GM19023 (cell line): ENCODE data around the gene TNFRSF13B.
"Not testable (repeated sequence)": the region's sequence is repeated elsewhere in the genome, so short reads cannot be mapped to it uniquely, and the experiment has no call there.

ENCODE experiments used
- ATAC-seq: cut with Tn5 transposase; IDR thresholded peaks from one replicate; pipeline ENCODE4 v1.9.1; 2021; ENCODE audit warnings: mild to moderate bottlenecking, moderate library complexity; ENCODE audit not compliant: unreplicated experiment

The TNFRSF13B gene

DNA sequence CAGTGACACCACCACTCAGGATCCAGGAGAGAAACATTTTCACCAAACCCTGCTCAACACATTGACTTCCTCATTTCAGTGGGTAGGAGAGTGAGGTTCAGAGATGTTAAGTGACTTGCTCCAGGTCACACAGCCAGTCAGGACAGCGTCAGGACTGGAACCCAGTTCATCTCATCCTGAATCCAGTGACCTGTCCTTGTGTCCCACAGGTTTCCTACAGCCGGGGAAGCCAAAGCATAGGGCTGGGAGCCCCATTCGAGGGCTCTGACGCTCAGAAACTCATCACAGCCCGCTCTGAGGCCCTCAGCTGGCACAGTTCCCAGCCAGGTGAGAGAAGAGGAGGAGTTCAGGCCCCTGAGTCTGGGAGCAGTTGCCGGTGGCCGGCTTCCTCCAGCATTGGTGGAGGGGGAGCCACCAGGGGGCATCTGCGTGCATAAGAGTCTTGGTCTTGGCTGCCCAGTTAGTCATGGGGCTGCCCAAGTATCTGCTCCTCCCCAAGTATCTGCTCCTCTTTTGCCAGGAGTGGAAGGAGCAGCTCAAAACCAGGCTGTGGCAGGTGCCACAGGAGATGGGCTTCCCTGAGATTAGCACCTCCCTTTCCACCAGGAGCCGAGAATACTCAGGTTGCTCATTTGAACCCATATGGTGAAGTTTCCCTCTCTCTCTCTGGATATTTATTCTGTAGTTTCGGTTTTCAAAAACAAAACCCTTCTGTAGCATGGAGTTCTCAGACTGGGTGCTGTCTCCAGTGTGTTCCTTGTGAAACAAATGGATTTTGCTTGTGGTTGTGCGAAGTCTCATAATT, 56.0 kb downstream of the TNFRSF13B start:
- no peak for ATAC-seq

DNA sequence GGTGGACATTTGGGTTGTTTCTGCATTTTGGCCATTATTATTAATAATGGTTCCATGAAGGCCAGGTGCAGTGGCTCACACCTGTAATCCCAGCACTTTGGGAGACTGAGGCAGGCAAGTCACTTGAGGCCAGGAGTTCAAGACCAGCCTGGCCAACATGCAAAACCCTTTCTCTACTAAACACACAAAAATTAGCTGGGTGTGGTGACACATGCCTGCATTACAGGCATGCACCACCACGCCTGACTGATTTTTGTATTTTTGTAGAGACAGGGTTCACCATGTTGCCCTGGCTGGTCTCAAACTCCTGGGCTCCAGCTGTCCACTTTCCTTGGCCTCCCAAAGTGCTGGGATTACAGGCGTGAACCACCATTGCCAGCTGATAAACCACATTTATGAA, 58.5 kb downstream of the TNFRSF13B start:
- ATAC-seq = no peak

DNA sequence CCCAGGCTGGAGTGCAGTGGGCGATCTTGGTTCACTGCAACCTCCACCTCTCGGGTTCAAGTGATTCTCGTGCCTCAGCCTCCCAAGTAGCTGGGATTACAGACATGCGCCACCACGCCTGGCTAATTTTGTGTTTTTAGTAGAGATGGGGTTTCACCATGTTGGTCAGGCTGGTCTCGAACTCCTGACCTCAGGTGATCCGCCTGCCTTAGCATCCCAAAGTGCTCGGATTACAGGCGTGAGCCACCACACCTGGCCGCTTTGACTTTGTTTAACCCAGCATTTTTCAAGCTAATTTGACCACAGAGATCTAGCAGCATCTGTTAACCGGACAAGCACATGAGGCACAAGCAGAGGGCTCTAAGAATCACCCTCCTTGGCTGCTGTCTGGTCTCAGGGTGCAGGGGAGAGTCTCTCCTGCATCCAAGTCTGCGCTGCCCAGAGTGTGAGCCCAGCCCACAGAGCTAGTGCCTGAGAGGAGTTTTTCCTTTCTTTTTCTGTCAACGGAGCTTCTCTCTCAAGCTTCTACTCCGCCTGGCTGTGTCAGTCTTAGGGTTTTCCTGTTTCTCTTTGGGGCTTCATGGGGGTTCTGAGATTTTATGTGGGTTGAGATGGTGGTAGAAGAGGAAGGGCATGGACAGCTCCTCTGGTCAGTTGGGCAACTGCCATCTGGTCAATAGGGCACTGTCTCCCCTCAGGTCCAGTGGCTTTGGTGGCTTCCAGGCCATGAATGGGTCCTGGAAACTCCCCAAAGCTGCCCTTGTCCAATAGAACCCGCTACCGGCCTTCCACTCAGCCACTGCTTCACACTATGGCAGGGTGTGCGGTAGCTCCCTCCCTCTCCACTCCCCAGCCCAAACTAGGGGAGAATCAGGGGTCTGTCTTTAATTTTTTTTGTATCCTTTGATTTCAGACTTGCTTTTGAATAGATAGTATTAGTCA, 59.6 kb downstream of the TNFRSF13B start:
- no peak for ATAC-seq

DNA sequence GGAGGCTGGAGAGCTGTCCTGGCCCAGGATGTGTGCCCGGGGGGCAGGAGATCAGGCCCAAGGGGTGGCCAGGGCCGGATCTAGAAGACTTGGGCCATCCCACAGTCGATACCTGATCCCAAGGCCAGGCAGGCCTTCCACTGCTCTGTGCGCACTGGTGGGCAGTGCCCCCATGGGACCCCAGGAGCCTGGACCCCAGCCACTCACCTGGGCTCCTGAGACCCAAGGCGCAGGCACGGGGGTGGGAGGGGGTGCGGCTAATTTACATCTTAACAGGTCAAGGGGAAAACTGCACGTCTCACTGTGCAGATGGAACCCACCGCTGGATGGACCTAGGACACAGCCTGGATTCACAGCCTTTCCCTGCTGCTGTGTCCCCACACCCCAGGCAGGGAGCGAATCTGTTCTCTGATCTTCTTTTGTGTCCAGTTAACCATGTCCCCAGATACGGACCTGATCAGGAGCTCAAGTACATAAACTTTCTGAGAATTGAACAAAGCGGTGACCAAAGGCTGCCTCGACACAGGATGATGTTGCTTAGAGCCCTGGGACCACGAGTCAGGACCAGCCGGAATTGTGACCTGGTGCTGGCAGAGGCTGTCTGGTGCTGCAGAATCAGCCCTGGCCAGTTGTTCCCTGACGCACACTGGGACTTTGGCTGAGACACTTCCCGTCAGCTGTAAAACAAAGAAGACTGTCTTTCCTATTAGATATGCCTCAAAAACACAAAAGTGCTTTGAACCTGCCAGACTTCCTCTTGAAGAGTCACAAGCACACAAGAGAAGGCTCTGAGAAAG, 60.6 kb downstream of the TNFRSF13B start:
- no peak for ATAC-seq

GRCh38 chr17:16910341-16910740, 61.6 kb downstream of the TNFRSF13B start:
- no peak for ATAC-seq

- no peak for ATAC-seq
Measured at GRCh38 chr17:16909472-16910246, 62.3 kb downstream of the TNFRSF13B start.

- no peak for ATAC-seq
Measured at GRCh38 chr17:16908273-16908672, 63.6 kb downstream of the TNFRSF13B start.

DNA sequence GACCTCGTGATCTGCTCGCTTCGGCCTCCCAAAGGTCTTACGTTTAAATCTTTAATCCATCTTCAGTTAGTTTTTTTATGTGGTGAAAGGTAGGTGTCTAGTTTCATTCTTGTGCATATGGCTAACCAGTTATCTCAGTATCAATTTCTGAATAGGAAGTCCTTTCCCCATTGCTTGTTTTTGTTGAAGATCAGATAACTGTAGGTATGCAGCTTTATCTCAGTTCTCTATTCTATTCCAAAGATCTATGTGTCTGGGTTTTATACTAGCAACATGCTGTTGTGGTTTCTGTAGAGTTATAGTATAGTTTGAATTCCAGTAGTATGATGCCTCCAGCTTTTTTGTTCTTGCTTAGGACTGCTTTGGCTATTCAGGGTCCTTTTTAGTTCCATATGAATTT, 65.2 kb downstream of the TNFRSF13B start:
- ATAC-seq = no peak

- ATAC-seq = no peak
Measured at GRCh38 chr17:16905593-16906191, 66.2 kb downstream of the TNFRSF13B start.

GRCh38 chr17:16903070-16903469, 68.8 kb downstream of the TNFRSF13B start:
- not testable (repeated sequence) for ATAC-seq

GRCh38 chr17:16900288-16900882, 71.5 kb downstream of the TNFRSF13B start:
- ATAC-seq = no peak

DNA sequence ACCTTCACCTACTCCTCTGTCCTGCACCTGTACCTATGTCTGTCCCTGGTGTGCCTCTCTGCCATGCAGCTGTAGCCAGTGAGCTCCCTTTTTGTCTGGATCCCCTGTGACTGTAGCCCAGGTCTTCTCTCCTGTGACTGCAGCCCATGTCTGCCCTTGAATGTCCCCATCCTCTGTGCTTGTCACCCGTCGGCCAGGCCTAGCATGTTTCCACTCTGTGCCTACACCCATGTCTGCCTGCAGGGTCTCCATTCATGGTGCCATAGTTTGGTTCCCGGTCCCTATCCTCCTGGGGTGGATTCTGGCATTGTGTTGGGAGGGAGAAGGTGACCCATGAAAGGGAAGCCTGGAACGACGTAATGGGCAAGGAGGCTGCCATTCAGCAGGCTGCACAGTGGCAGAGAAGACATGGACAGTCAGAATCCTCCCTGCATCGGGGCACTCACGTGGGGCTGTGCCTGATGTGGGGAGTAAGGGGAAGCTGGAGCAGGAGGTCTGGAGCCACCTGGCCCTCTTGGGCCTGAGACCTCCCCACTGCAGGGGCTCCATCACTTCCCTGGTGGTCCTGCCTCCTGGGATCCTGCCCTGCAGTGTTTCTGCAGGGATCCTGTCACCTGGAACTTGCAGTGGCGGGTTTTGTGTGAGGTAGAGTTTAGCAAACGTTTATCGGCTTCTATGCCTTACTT, 74.6 kb downstream of the TNFRSF13B start:
- ATAC-seq = not testable (repeated sequence)

DNA sequence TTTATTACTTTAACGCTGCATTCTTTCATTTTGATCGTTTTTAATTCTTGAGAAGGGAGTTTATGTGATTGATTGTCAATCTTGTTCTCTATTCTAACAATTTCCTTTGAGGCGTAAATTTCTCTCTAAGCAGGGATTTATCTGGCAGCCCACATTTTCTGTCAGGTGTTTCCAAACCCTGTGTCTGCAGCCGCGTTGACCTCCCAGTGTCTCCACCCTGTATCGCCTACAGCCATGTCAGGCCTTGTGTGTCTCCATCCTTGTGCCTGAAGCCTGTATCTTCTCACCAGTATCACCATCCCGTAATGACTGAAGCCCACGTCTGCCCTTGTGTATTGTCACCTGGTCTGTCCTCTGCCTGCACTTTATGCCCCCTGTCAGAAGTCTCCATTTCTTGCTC, 75.7 kb downstream of the TNFRSF13B start:
- ATAC-seq = not testable (repeated sequence)

- not testable (repeated sequence) for ATAC-seq
Measured at GRCh38 chr17:16893527-16893926, 78.4 kb downstream of the TNFRSF13B start.

DNA sequence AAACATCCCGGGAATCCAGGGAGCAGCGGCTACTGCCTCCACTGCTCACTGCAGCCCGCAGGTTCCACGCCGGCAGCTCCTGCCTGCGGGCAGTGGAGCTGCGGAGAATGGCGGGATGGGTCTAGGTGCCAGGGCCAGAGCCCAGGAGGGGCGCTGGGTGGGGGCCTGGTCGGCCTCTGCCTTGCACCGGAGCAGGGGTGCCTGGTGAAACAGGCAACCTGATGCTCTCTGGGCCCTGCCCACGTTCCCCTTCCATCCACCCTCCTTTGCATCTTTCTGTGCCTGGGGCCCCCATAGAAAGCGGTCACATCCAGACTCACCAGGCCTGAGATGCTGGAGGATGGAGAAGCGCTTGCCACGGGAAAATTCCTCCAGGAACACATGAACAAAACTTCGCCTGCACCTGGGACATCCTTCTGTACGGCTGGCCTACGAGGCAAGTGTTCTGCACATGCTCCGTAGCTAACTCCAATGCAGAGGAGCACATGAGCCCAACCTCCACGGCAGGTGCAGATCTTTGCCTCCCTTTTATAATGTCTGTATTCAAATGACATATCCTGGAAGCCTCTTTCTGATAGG, 79.0 kb downstream of the TNFRSF13B start:
- not testable (repeated sequence) for ATAC-seq

GRCh38 chr17:16889088-16889465, 82.8 kb downstream of the TNFRSF13B start:
- ATAC-seq = no peak
